Jurkat, Clone E6-1 (cell line): Measurements from ENCODE around the gene TSHZ2.
A peak's percentile ranks its signal among the peaks of the same experiment; 100 is the strongest.
"Not testable (repeated sequence)": the region's sequence is repeated elsewhere in the genome, so short reads cannot be mapped to it uniquely, and the experiment has no call there.

Experiments
- DNase-seq: peaks from one replicate; pipeline ENCODE4 v3.0.0-alpha.2; 2011; ENCODE audit warnings: low read depth, low spot score
- H3K4me3 ChIP-seq: 2 replicates; pipeline ENCODE4 v1.5.1; 2011; ENCODE audit warnings: mild to moderate bottlenecking, low read length, control low read depth, moderate library complexity

Gene TSHZ2

GRCh38 chr20:53017206-53017605 is 45.0 kb downstream of the TSHZ2 start:
- H3K4me3 ChIP-seq: no peak overlapping the region
- DNase-seq: no peak

- no peak overlapping the region for H3K4me3 ChIP-seq
- no peak for DNase-seq
Measured at GRCh38 chr20:53019464-53019863, 47.3 kb downstream of the TSHZ2 start.

- H3K4me3 ChIP-seq: no peak overlapping the region
- DNase-seq: no peak
Measured at GRCh38 chr20:53020376-53020775, 48.2 kb downstream of the TSHZ2 start.

GRCh38 chr20:53020834-53021233 is 48.7 kb downstream of the TSHZ2 start:
- H3K4me3 ChIP-seq: no peak overlapping the region
- no peak for DNase-seq

GRCh38 chr20:53021934-53022333 is 49.8 kb downstream of the TSHZ2 start:
- no peak overlapping the region for H3K4me3 ChIP-seq
- no peak for DNase-seq

GRCh38 chr20:53023732-53024520 is 51.8 kb downstream of the TSHZ2 start:
- no peak for DNase-seq
- no peak overlapping the region for H3K4me3 ChIP-seq

GRCh38 chr20:53024653-53025052 is 52.5 kb downstream of the TSHZ2 start:
- not testable (repeated sequence) for H3K4me3 ChIP-seq, DNase-seq

GRCh38 chr20:53027089-53027488 is 54.9 kb downstream of the TSHZ2 start:
- no peak for DNase-seq
- no peak overlapping the region for H3K4me3 ChIP-seq

- DNase-seq: no peak
- no peak overlapping the region for H3K4me3 ChIP-seq
Measured at GRCh38 chr20:53028337-53029007, 56.3 kb downstream of the TSHZ2 start.

- DNase-seq: peak; percentile 1
- H3K4me3 ChIP-seq: no peak overlapping the region
Measured at GRCh38 chr20:53030061-53030460, 57.9 kb downstream of the TSHZ2 start.

- DNase-seq: no peak
- no peak overlapping the region for H3K4me3 ChIP-seq
Measured at GRCh38 chr20:53032046-53032445, 59.9 kb downstream of the TSHZ2 start.

GRCh38 chr20:53032478-53032932 is 60.3 kb downstream of the TSHZ2 start:
- DNase-seq: no peak
- H3K4me3 ChIP-seq: no peak overlapping the region

- H3K4me3 ChIP-seq: no peak overlapping the region
- DNase-seq: no peak
Measured at GRCh38 chr20:53033176-53033575, 61.0 kb downstream of the TSHZ2 start.

- DNase-seq: peak; percentile 11
- H3K4me3 ChIP-seq: no peak overlapping the region
Measured at GRCh38 chr20:53034899-53035298, 62.7 kb downstream of the TSHZ2 start.

- no peak for DNase-seq
- no peak overlapping the region for H3K4me3 ChIP-seq
Measured at GRCh38 chr20:53036992-53037391, 64.8 kb downstream of the TSHZ2 start.

GRCh38 chr20:53037621-53038020 is 65.5 kb downstream of the TSHZ2 start:
- DNase-seq: no peak

GRCh38 chr20:53038299-53038698 is 66.1 kb downstream of the TSHZ2 start:
- no peak overlapping the region for H3K4me3 ChIP-seq
- DNase-seq: no peak

More at GRCh38 chr20:53037621-53038020, 65.5 kb downstream of the TSHZ2 start:
- no peak overlapping the region for H3K4me3 ChIP-seq

- H3K4me3 ChIP-seq: no peak overlapping the region
Measured at GRCh38 chr20:53040693-53041589, 68.8 kb downstream of the TSHZ2 start.

GRCh38 chr20:53042521-53042920 is 70.4 kb downstream of the TSHZ2 start:
- DNase-seq: no peak
- H3K4me3 ChIP-seq: no peak overlapping the region

More at GRCh38 chr20:53040693-53041589, 68.8 kb downstream of the TSHZ2 start:
- DNase-seq: no peak

GRCh38 chr20:53044296-53044695 is 72.1 kb downstream of the TSHZ2 start:
- DNase-seq: no peak

More at GRCh38 chr20:53044296-53044695, 72.1 kb downstream of the TSHZ2 start:
- H3K4me3 ChIP-seq: no peak overlapping the region
